ENCODE data around the gene GART. TPM values are rescaled to one million over a fixed set of nuclear protein-coding genes. Genes with fewer than 3 reads are reported as not detected.

GART gene
- total and polyA plus RNA-seq, 10 of the 15 experiments (the other 5 are each of a cell fraction or from before 2014, with no cell fraction given) = 44.7 to 178 (median 106) TPM

- BruUV-seq (replicated peaks) = no TSS peak
- H3K79me2 ChIP-seq (ENCODE audit: control insufficient read depth, insufficient read depth, low read length) = no peaks in the 10 kb centered on the region
- TF ChIP-seq ZZZ3 (IDR thresholded peaks at IDR 0.05; ENCODE audit: control insufficient read depth, insufficient read length, low read depth) (no peak), RAD21 (IDR thresholded peaks at IDR 0.05; ENCODE audit: insufficient read depth, low read depth, low read length) (no peak), CBX5 (IDR thresholded peaks at IDR 0.05; ENCODE audit: low read depth) (no peak)
- DNase-seq (ENCODE audit: low read depth, low spot score) (no peak), ATAC-seq (no peak), FAIRE-seq (no peak)
- H3K4me2 ChIP-seq (ENCODE audit: control insufficient read depth, insufficient read depth) = no peak overlapping the region
- RAD21 ChIA-PET (ENCODE audit: unreplicated experiment) = no interaction called here
- H3K4me3 ChIP-seq = no peak overlapping the region
- H3K36me3 ChIP-seq (ENCODE audit: control insufficient read depth in 2 of 2, insufficient read depth in 2 of 2, low read length in 1 of 2) = no peaks in the 10 kb centered on the region
- CTCF ChIA-PET = interaction anchor here (0.7 kb wide), 1 partner anchor 21 kb away, joined by 3 read pairs; no protein-coding TSS in a partner anchor
- POLR2A ChIA-PET = interaction anchor here (1.3 kb wide), 1 partner anchor 16 kb away, joined by 3 read pairs; the partner anchor contains the start of gene TMEM50B
- SMC1A ChIA-PET (ENCODE audit: uncharacterized antibody, unreplicated experiment) = no interaction called here
- H3K9ac ChIP-seq (ENCODE audit: control insufficient read depth, insufficient read depth, low read length) = no peak overlapping the region
- in situ Hi-C loops (cut with MboI) (no loop called here), intact Hi-C loops (cut with micrococcal nuclease; ENCODE audit: unreplicated experiment) (no loop called here)
- H3K9me3 ChIP-seq (replicated peaks; ENCODE audit: control insufficient read depth, insufficient read depth, low read length) = no peaks in the 10 kb centered on the region
- WGBS (ENCODE audit: insufficient coverage, insufficient replicate concordance, low lambda C conversion rate, missing lambda C conversion rate) = 18% methylated on average over 4 of the region's 4 CpGs
- H3K27me3 ChIP-seq (replicated peaks in 1 of 2; ENCODE audit: control insufficient read depth in 2 of 2, insufficient read depth in 2 of 2, low read length in 1 of 2) = no peaks in the 10 kb centered on the region
- H3K27ac ChIP-seq (ENCODE audit: control insufficient read depth, insufficient read depth) = no peak overlapping the region
- no peaks in the 10 kb centered on the region for H4K20me1 ChIP-seq (ENCODE audit: control insufficient read depth, insufficient read depth)
- H3K4me1 ChIP-seq (ENCODE audit: control insufficient read depth, insufficient read depth, low read length) = no peaks in the 10 kb centered on the region
- no peak overlapping the region for H2AFZ ChIP-seq (ENCODE audit: control insufficient read depth, low read depth, low read length)
These were observed 46.2 kb downstream of the GART start for GRCh38 chr21:33495743-33496142.

- H2AFZ ChIP-seq (ENCODE audit: control insufficient read depth, low read depth, low read length) = no peak overlapping the region
- 89% methylated on average over 3 of the region's 3 CpGs for WGBS (ENCODE audit: insufficient coverage, insufficient replicate concordance, low lambda C conversion rate, missing lambda C conversion rate)
- SMC1A ChIA-PET (ENCODE audit: uncharacterized antibody, unreplicated experiment) = no interaction called here
- H3K27me3 ChIP-seq (replicated peaks in 1 of 2; ENCODE audit: control insufficient read depth in 2 of 2, insufficient read depth in 2 of 2, low read length in 1 of 2) = no peaks in the 10 kb centered on the region
- POLR2A ChIA-PET = no interaction called here
- no peaks in the 10 kb centered on the region for H3K79me2 ChIP-seq (ENCODE audit: control insufficient read depth, insufficient read depth, low read length)
- no peaks in the 10 kb centered on the region for H3K9me3 ChIP-seq (replicated peaks; ENCODE audit: control insufficient read depth, insufficient read depth, low read length)
- intact Hi-C loops (cut with micrococcal nuclease; ENCODE audit: unreplicated experiment) = no loop called here
- in situ Hi-C loops (cut with MboI) = no loop called here
- DNase-seq (ENCODE audit: low read depth, low spot score) = no peak
- H3K4me3 ChIP-seq = no peak overlapping the region
- FAIRE-seq = no peak
- no peak overlapping the region for H3K9ac ChIP-seq (ENCODE audit: control insufficient read depth, insufficient read depth, low read length)
- TF ChIP-seq POLR2AphosphoS5 (IDR thresholded peaks at IDR 0.05; ENCODE audit: low read length) = no peak
- no peak for TF ChIP-seq BCL3 (IDR thresholded peaks at IDR 0.05; ENCODE audit: borderline replicate concordance, insufficient read depth, low read depth, low read length, poor library complexity, severe bottlenecking)
- TF ChIP-seq GATAD2B (conservative IDR thresholded peaks at IDR 0.05; ENCODE audit: low read depth) = no peak
- TF ChIP-seq TARDBP (IDR thresholded peaks at IDR 0.05; ENCODE audit: borderline replicate concordance) = no peak
- RAD21 ChIA-PET (ENCODE audit: unreplicated experiment) = interaction anchor here (0.6 kb wide), 1 partner anchor 1764 kb away, joined by 3 read pairs; no protein-coding TSS in a partner anchor
- no peak overlapping the region for H3K27ac ChIP-seq (ENCODE audit: control insufficient read depth, insufficient read depth)
- H3K36me3 ChIP-seq (ENCODE audit: control insufficient read depth in 2 of 2, insufficient read depth in 2 of 2, low read length in 1 of 2) = no peaks in the 10 kb centered on the region
- no peak for ATAC-seq
- no peak overlapping the region for H3K4me2 ChIP-seq (ENCODE audit: control insufficient read depth, insufficient read depth)
- no TSS peak for BruUV-seq (replicated peaks)
- CTCF ChIA-PET = no interaction called here
- H4K20me1 ChIP-seq (ENCODE audit: control insufficient read depth, insufficient read depth) = no peaks in the 10 kb centered on the region
- no peaks in the 10 kb centered on the region for H3K4me1 ChIP-seq (ENCODE audit: control insufficient read depth, insufficient read depth, low read length)
These were observed 48.2 kb downstream of the GART start for GRCh38 chr21:33493756-33494155.

Data from GM12878 (cell line).